ENCODE data around the gene COL28A1. TPM values are rescaled to one million over a fixed set of nuclear protein-coding genes. Genes with fewer than 3 reads are reported as not detected.

COL28A1 gene
- total and polyA plus RNA-seq, 2 experiments from 2014 or later: 0.31 to 0.70 TPM

- TF ChIP-seq ZNF462 (CRISPR knock-in tag; IDR thresholded peaks at IDR 0.05): no peak
These were observed 42.2 kb upstream of the COL28A1 start (continued) for GRCh38 chr7:7577888-7578287.

GRCh38 chr7:7576344-7576743, 40.7 kb upstream of the COL28A1 start:
- no peaks in the 10 kb centered on the region for H3K4me1 ChIP-seq (ENCODE audit: insufficient read depth)
- H3K36me3 ChIP-seq (ENCODE audit: insufficient read depth): no peaks in the 10 kb centered on the region
- peaks cover 13% of the 10 kb centered on the region; the same call in 2 of the 3 replicates for H3K36me3 Mint-ChIP-seq (ENCODE audit: low read depth)
- H3K27ac ChIP-seq (ENCODE audit: low read depth): no peak overlapping the region
- no peak overlapping the region for H3K4me3 ChIP-seq
- no peak for DNase-seq (ENCODE audit: low spot score)
- no peak overlapping the region for H2AFZ ChIP-seq
- no peaks in the 10 kb centered on the region for H3K9me2 ChIP-seq (ENCODE audit: insufficient read depth)
- no peaks in the 10 kb centered on the region; the same call in 1 of the 2 replicates for H4K20me1 ChIP-seq (replicated peaks; ENCODE audit: insufficient read depth)
- H3K79me2 ChIP-seq (replicated peaks; ENCODE audit: insufficient read depth): peaks cover 23% of the 10 kb centered on the region
- H3K27me3 Mint-ChIP-seq (ENCODE audit: insufficient read depth, low read depth, poor library complexity): no peaks in the 10 kb centered on the region
- TF ChIP-seq ZNF462 (CRISPR knock-in tag; IDR thresholded peaks at IDR 0.05): no peak
- TF ChIP-seq ZNF114 (CRISPR knock-in tag; IDR thresholded peaks at IDR 0.05): no peak
- H3K4me2 ChIP-seq: no peak overlapping the region
- H3K4me3 Mint-ChIP-seq: no peak overlapping the region
- peaks cover under 1% of the 10 kb centered on the region; the same call in 2 of the 3 replicates for H3K4me1 Mint-ChIP-seq
- no peaks in the 10 kb centered on the region for H3F3A ChIP-seq (replicated peaks; ENCODE audit: low read depth)
- no peaks in the 10 kb centered on the region for H3K27me3 ChIP-seq (ENCODE audit: insufficient read depth)
- no peak overlapping the region for H3K27ac Mint-ChIP-seq
- H3K9me3 Mint-ChIP-seq: no peaks in the 10 kb centered on the region
- ATAC-seq: no peak
